ENCODE data around the gene CDH10. TPM values are rescaled to one million over a fixed set of nuclear protein-coding genes. Genes with fewer than 3 reads are reported as not detected.

The CDH10 gene
- total and polyA plus RNA-seq, 2 of the 13 experiments (the other 11 are each of a cell fraction or from before 2014, with no cell fraction given) = 0.01 to 0.04 TPM

DNA sequence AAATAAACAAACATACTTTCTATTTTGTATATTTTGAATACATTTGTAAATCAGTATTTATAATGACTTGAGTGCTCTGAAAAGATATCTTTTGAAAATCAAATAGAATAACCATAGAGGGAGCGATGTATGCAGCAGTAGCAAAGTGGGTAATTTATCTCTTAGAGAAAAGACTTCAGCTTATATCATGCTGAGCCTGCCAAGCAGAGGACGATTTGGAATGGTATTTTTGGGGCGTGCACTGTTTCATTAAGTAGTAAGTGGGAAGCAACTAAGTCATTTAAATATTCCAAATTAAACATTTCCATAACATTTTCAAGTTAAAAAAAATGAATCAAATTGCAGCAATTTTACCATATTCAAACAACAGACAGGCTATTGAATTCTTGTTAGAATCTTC, 147.6 kb downstream of the CDH10 start:
- Histone ChIP-seq H3K36me3 (replicated peaks in 1 of 2; ENCODE audit: control insufficient read depth in 1 of 2, insufficient read depth in 2 of 2, low read length in 2 of 2) (no peaks in the 10 kb centered on the region), H2AFZ (ENCODE audit: low read length) (no peak overlapping the region), H3K4me3 (replicated peaks in 1 of 3; ENCODE audit: insufficient read depth in 1 of 3, low read depth in 2 of 3, low read length in 3 of 3) (no peak overlapping the region), H3K27me3 (ENCODE audit: control insufficient read depth in 1 of 2, insufficient read depth in 2 of 2, low read length in 2 of 2) (no peaks in the 10 kb centered on the region), H3K9ac (ENCODE audit: insufficient read depth, low read depth, low read length) (no peak overlapping the region), H4K20me1 (ENCODE audit: insufficient read depth, low read length) (no peaks in the 10 kb centered on the region), H3K79me2 (ENCODE audit: insufficient read depth, low read length) (no peaks in the 10 kb centered on the region), H3K4me2 (ENCODE audit: low read depth, low read length) (no peak overlapping the region), H3K9me3 (ENCODE audit: low read length) (no peaks in the 10 kb centered on the region), H3K4me1 (ENCODE audit: insufficient read depth, low read length) (no peaks in the 10 kb centered on the region), H3K27ac (ENCODE audit: extremely low read length, insufficient read depth, low read length) (no peak overlapping the region)
- in situ Hi-C loops (cut with HindIII; ENCODE audit: extremely low pct_ligation_motif_present, low pct_unique_long_range_greater_than_20kb) (no loop called here), intact Hi-C loops (cut with micrococcal nuclease; ENCODE audit: unreplicated experiment) (no loop called here)
- 0% methylated on average over 3 of the region's 3 CpGs for WGBS (ENCODE audit: low lambda C conversion rate)
- no peak for ATAC-seq
- FAIRE-seq = no peak
- BruUV-seq (replicated peaks) = no TSS peak
- ChIA-PET CTCF (ENCODE audit: low intra/inter-chr PET ratio, low total read pairs) (no interaction called here), POLR2A (no interaction called here)
- TF ChIP-seq MLLT10 (CRISPR knock-in tag; IDR thresholded peaks at IDR 0.05) = no peak
- TF ChIP-seq SCMH1 (CRISPR knock-in tag; IDR thresholded peaks at IDR 0.05; ENCODE audit: borderline replicate concordance) = no peak
- no peak for TF ChIP-seq ZNF3 (CRISPR knock-in tag; IDR thresholded peaks at IDR 0.05)
- no peak for TF ChIP-seq ZNF501 (CRISPR knock-in tag; IDR thresholded peaks at IDR 0.05)
- DNase-seq (ENCODE audit: low spot score) = no peak

GRCh38 chr5:24496268-24496667, 148.5 kb downstream of the CDH10 start:
- Histone ChIP-seq H3K27me3 (ENCODE audit: control insufficient read depth in 1 of 2, insufficient read depth in 2 of 2, low read length in 2 of 2) (no peaks in the 10 kb centered on the region), H3K36me3 (replicated peaks in 1 of 2; ENCODE audit: control insufficient read depth in 1 of 2, insufficient read depth in 2 of 2, low read length in 2 of 2) (no peaks in the 10 kb centered on the region), H3K9me3 (ENCODE audit: low read length) (no peaks in the 10 kb centered on the region), H3K4me1 (ENCODE audit: insufficient read depth, low read length) (no peaks in the 10 kb centered on the region), H3K4me2 (ENCODE audit: low read depth, low read length) (no peak overlapping the region), H4K20me1 (ENCODE audit: insufficient read depth, low read length) (no peaks in the 10 kb centered on the region), H3K9ac (ENCODE audit: insufficient read depth, low read depth, low read length) (no peak overlapping the region), H2AFZ (ENCODE audit: low read length) (no peak overlapping the region), H3K4me3 (replicated peaks in 1 of 3; ENCODE audit: insufficient read depth in 1 of 3, low read depth in 2 of 3, low read length in 3 of 3) (no peak overlapping the region), H3K27ac (ENCODE audit: extremely low read length, insufficient read depth, low read length) (no peak overlapping the region), H3K79me2 (ENCODE audit: insufficient read depth, low read length) (no peaks in the 10 kb centered on the region)
- CTCF ChIA-PET (ENCODE audit: low intra/inter-chr PET ratio, low total read pairs) = no interaction called here
- FAIRE-seq (no peak), DNase-seq (ENCODE audit: low spot score) (no peak), ATAC-seq (no peak)
- POLR2A ChIA-PET = no interaction called here
- in situ Hi-C loops (cut with HindIII; ENCODE audit: extremely low pct_ligation_motif_present, low pct_unique_long_range_greater_than_20kb) = no loop called here
- WGBS (ENCODE audit: low lambda C conversion rate) = 0% methylated on average over 2 of the region's 2 CpGs
- intact Hi-C loops (cut with micrococcal nuclease; ENCODE audit: unreplicated experiment) = no loop called here
- TF ChIP-seq DMAP1 (CRISPR knock-in tag; IDR thresholded peaks at IDR 0.05) (no peak), ZNF543 (CRISPR knock-in tag; IDR thresholded peaks at IDR 0.05) (no peak), ZBTB14 (CRISPR knock-in tag; IDR thresholded peaks at IDR 0.05) (no peak), SSRP1 (CRISPR knock-in tag; IDR thresholded peaks at IDR 0.05) (no peak), ZBTB1 (CRISPR knock-in tag; IDR thresholded peaks at IDR 0.05; ENCODE audit: borderline replicate concordance) (no peak), EED (CRISPR knock-in tag; IDR thresholded peaks at IDR 0.05) (no peak), ETV5 (CRISPR knock-in tag; IDR thresholded peaks at IDR 0.05; ENCODE audit: borderline replicate concordance) (no peak), KAT7 (CRISPR knock-in tag; IDR thresholded peaks at IDR 0.05; ENCODE audit: borderline replicate concordance) (no peak), TRIM24 (CRISPR knock-in tag; IDR thresholded peaks at IDR 0.05) (no peak), KLF6 (CRISPR knock-in tag; IDR thresholded peaks at IDR 0.05) (no peak), ZNF75D (CRISPR knock-in tag; IDR thresholded peaks at IDR 0.05; ENCODE audit: borderline replicate concordance) (no peak), POLR2AphosphoS5 (IDR thresholded peaks at IDR 0.05; ENCODE audit: low read depth, low read length) (no peak)
- BruUV-seq (replicated peaks) = no TSS peak

Measured in HepG2 (cell line).